HEK293 (cell line): ENCODE data around the gene PIP4K2A.

ENCODE experiments used
- FEZF1 ChIP-seq: fragments of 450-650 bp; formaldehyde crosslinking; IDR thresholded peaks from 2 replicates; pipeline ENCODE4 v1.5.1; 2016; ENCODE audit warnings: missing biosample characterization, missing genetic modification characterization
- GLI4 ChIP-seq: fragments of 450-650 bp; formaldehyde crosslinking; IDR thresholded peaks from 2 replicates; pipeline ENCODE4 v1.5.1; 2016; ENCODE audit warnings: missing biosample characterization, missing genetic modification characterization
- HOXA7 ChIP-seq: sonication (generic); formaldehyde crosslinking; IDR thresholded peaks from 2 replicates; pipeline ENCODE4 v1.8.1; 2022; ENCODE audit warnings: missing genetic modification reagents, borderline replicate concordance
- MYNN ChIP-seq: fragments of 450-650 bp; formaldehyde crosslinking; IDR thresholded peaks from 2 replicates; pipeline ENCODE4 v1.5.1; 2016; ENCODE audit warnings: missing biosample characterization, missing genetic modification characterization, borderline replicate concordance
- PRDM1 ChIP-seq: fragments of 450-650 bp; formaldehyde crosslinking; IDR thresholded peaks from 2 replicates; pipeline ENCODE4; 2016; ENCODE audit warnings: missing biosample characterization, missing genetic modification characterization
- PRDM10 ChIP-seq: fragments of 450-650 bp; formaldehyde crosslinking; IDR thresholded peaks from 2 replicates; pipeline ENCODE4 v1.5.1; 2016; ENCODE audit warnings: missing biosample characterization, missing genetic modification characterization
- SALL2 ChIP-seq: fragments of 450-650 bp; formaldehyde crosslinking; IDR thresholded peaks from 2 replicates; pipeline ENCODE4 v1.5.0; 2017; ENCODE audit warnings: missing biosample characterization, mild to moderate bottlenecking, missing genetic modification characterization, borderline replicate concordance
- YY1 ChIP-seq: fragments of 450-650 bp; formaldehyde crosslinking; IDR thresholded peaks from 2 replicates; pipeline ENCODE4 v1.5.1; 2018; ENCODE audit warnings: missing biosample characterization, missing genetic modification characterization
- ZBTB1 ChIP-seq: fragments of 450-650 bp; formaldehyde crosslinking; IDR thresholded peaks from 2 replicates; pipeline ENCODE4 v1.5.1; 2016; ENCODE audit warnings: missing biosample characterization, missing genetic modification characterization
- ZNF202 ChIP-seq: fragments of 450-650 bp; formaldehyde crosslinking; IDR thresholded peaks from 2 replicates; pipeline ENCODE4 v1.5.1; 2016; ENCODE audit warnings: missing biosample characterization, missing genetic modification characterization, borderline replicate concordance
- ZNF214 ChIP-seq: fragments of 450-650 bp; formaldehyde crosslinking; IDR thresholded peaks from 2 replicates; pipeline ENCODE4 v1.5.1; 2017; ENCODE audit warnings: missing biosample characterization, mild to moderate bottlenecking, missing genetic modification characterization, borderline replicate concordance
- ZNF223 ChIP-seq: fragments of 450-650 bp; formaldehyde crosslinking; IDR thresholded peaks from 2 replicates; pipeline ENCODE4 v1.5.1; 2016; ENCODE audit warnings: missing biosample characterization, missing genetic modification characterization
- ZNF404 ChIP-seq: fragments of 450-650 bp; formaldehyde crosslinking; IDR thresholded peaks from 2 replicates; pipeline ENCODE4 v1.5.1; 2017; ENCODE audit warnings: missing biosample characterization, missing genetic modification characterization
- ZNF416 ChIP-seq: fragments of 450-650 bp; formaldehyde crosslinking; IDR thresholded peaks from 2 replicates; pipeline ENCODE4 v1.5.1; 2016; ENCODE audit warnings: missing biosample characterization, missing genetic modification characterization
- ZNF521 ChIP-seq: fragments of 450-650 bp; formaldehyde crosslinking; IDR thresholded peaks from 2 replicates; pipeline ENCODE4 v1.5.1; 2017; ENCODE audit warnings: missing biosample characterization, mild to moderate bottlenecking, missing genetic modification characterization
- ZNF529 ChIP-seq: fragments of 450-650 bp; formaldehyde crosslinking; IDR thresholded peaks from 2 replicates; pipeline ENCODE4 v1.5.1; 2017; ENCODE audit warnings: missing genetic modification characterization, missing biosample characterization; ENCODE audit not compliant: insufficient replicate concordance
- ZNF621 ChIP-seq: fragments of 450-650 bp; formaldehyde crosslinking; IDR thresholded peaks from 2 replicates; pipeline ENCODE4 v1.5.1; 2017; ENCODE audit warnings: missing biosample characterization, missing genetic modification characterization
- ZNF701 ChIP-seq: fragments of 450-650 bp; formaldehyde crosslinking; IDR thresholded peaks from 2 replicates; pipeline ENCODE4 v1.5.1; 2016; ENCODE audit warnings: missing biosample characterization, missing genetic modification characterization
- TF ChIP-seq, protein P1 (sequence below): fragments of 450-650 bp; formaldehyde crosslinking; optimal IDR thresholded peaks from 2 replicates; pipeline ENCODE3; 2016; ENCODE audit warnings: missing biosample characterization, mild to moderate bottlenecking, missing genetic modification characterization
- TF ChIP-seq, protein P2 (sequence below): fragments of 450-650 bp; formaldehyde crosslinking; IDR thresholded peaks from 2 replicates; pipeline ENCODE4 v1.5.1; 2017; ENCODE audit warnings: missing biosample characterization, missing genetic modification characterization
- TF ChIP-seq, protein P3 (sequence below): fragments of 450-650 bp; formaldehyde crosslinking; IDR thresholded peaks from 2 replicates; pipeline ENCODE4 v1.5.1; 2017; ENCODE audit warnings: missing biosample characterization, missing genetic modification characterization
- TF ChIP-seq, protein P4 (sequence below): fragments of 450-650 bp; formaldehyde crosslinking; IDR thresholded peaks from 2 replicates; pipeline ENCODE4 v1.5.1; 2016; ENCODE audit warnings: missing biosample characterization, missing genetic modification characterization
- TF ChIP-seq, protein P5 (sequence below): fragments of 450-650 bp; formaldehyde crosslinking; IDR thresholded peaks from 2 replicates; pipeline ENCODE4 v1.5.1; 2017; ENCODE audit warnings: missing biosample characterization, missing genetic modification characterization
- TF ChIP-seq, protein P6 (sequence below): fragments of 450-650 bp; formaldehyde crosslinking; IDR thresholded peaks from 2 replicates; pipeline ENCODE4 v1.5.1; 2016; ENCODE audit warnings: missing biosample characterization, missing genetic modification characterization

PIP4K2A gene

DNA sequence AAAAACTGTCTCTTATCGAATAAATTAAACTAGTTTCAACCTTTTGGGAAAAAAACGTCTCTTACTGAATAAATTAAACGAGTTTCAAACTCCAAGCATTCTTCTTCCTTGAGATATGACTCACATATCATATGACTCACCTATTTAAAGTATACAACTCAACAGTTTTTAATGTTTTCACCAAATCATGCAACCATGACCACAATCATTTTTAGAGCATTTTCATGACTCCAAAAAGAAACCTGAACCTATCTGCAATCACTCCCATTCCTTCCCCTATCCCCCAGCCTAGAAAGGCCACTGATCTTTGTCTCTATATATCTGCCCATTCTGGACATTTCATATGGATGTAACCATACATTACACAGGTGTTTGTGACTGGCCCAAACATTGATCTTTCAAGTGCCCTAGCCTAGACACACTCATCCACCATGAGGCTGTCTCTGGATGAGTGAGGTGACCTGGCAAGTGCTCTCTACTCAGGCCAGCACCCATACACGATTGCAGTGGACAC is 115.3 kb downstream of the PIP4K2A start (continued):
- TF ChIP-seq FEZF1: peak; percentile 34; the same call in 1 of the 2 replicates
- TF ChIP-seq ZBTB1 (tag by site-specific recombination): 0 out of 2 replicates have a peak, but pooled peaks have one; percentile 49
- no peak for TF ChIP-seq ZNF214
- TF ChIP-seq, protein P1, sequence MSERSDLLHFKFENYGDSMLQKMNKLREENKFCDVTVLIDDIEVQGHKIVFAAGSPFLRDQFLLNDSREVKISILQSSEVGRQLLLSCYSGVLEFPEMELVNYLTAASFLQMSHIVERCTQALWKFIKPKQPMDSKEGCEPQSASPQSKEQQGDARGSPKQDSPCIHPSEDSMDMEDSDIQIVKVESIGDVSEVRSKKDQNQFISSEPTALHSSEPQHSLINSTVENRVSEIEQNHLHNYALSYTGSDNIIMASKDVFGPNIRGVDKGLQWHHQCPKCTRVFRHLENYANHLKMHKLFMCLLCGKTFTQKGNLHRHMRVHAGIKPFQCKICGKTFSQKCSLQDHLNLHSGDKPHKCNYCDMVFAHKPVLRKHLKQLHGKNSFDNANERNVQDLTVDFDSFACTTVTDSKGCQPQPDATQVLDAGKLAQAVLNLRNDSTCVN: no peak
- no peak for TF ChIP-seq YY1 (tag by site-specific recombination)
- no peak for TF ChIP-seq ZNF416 (tag by site-specific recombination)
- TF ChIP-seq ZNF521 (tag by site-specific recombination): no peak
- TF ChIP-seq ZNF404: no peak
- TF ChIP-seq ZNF223 (tag by site-specific recombination): no peak
- TF ChIP-seq MYNN (tag by site-specific recombination): no peak
- peak; percentile 19; the same call in 1 of the 2 replicates for TF ChIP-seq PRDM10 (tag by site-specific recombination)
- TF ChIP-seq, protein P2, sequence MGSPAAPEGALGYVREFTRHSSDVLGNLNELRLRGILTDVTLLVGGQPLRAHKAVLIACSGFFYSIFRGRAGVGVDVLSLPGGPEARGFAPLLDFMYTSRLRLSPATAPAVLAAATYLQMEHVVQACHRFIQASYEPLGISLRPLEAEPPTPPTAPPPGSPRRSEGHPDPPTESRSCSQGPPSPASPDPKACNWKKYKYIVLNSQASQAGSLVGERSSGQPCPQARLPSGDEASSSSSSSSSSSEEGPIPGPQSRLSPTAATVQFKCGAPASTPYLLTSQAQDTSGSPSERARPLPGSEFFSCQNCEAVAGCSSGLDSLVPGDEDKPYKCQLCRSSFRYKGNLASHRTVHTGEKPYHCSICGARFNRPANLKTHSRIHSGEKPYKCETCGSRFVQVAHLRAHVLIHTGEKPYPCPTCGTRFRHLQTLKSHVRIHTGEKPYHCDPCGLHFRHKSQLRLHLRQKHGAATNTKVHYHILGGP (tag by site-specific recombination): no peak
- TF ChIP-seq GLI4 (tag by site-specific recombination): no peak
- TF ChIP-seq ZNF621 (tag by site-specific recombination): no peak
- TF ChIP-seq, protein P3, sequence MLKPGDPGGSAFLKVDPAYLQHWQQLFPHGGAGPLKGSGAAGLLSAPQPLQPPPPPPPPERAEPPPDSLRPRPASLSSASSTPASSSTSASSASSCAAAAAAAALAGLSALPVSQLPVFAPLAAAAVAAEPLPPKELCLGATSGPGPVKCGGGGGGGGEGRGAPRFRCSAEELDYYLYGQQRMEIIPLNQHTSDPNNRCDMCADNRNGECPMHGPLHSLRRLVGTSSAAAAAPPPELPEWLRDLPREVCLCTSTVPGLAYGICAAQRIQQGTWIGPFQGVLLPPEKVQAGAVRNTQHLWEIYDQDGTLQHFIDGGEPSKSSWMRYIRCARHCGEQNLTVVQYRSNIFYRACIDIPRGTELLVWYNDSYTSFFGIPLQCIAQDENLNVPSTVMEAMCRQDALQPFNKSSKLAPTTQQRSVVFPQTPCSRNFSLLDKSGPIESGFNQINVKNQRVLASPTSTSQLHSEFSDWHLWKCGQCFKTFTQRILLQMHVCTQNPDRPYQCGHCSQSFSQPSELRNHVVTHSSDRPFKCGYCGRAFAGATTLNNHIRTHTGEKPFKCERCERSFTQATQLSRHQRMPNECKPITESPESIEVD (tag by site-specific recombination): peak; percentile 97
- no peak for TF ChIP-seq ZNF701
- TF ChIP-seq, protein P4, sequence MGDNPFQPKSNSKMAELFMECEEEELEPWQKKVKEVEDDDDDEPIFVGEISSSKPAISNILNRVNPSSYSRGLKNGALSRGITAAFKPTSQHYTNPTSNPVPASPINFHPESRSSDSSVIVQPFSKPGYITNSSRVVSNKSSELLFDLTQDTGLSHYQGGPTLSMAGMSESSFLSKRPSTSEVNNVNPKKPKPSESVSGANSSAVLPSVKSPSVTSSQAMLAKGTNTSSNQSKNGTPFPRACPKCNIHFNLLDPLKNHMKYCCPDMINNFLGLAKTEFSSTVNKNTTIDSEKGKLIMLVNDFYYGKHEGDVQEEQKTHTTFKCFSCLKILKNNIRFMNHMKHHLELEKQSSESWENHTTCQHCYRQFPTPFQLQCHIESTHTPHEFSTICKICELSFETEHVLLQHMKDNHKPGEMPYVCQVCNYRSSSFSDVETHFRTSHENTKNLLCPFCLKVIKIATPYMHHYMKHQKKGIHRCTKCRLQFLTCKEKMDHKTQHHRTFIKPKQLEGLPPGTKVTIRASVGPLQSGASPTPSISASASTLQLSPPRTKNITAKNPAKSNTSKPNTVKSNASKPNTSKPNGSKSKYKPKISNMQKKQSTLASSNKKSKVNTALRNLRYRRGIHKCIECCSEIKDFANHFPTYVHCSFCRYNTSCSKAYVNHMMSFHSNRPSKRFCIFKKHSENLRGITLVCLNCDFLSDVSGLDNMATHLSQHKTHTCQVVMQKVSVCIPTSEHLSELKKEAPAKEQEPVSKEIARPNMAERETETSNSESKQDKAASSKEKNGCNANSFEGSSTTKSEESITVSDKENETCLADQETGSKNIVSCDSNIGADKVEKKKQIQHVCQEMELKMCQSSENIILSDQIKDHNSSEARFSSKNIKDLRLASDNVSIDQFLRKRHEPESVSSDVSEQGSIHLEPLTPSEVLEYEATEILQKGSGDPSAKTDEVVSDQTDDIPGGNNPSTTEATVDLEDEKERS (tag by site-specific recombination): no peak
- TF ChIP-seq, protein P5, sequence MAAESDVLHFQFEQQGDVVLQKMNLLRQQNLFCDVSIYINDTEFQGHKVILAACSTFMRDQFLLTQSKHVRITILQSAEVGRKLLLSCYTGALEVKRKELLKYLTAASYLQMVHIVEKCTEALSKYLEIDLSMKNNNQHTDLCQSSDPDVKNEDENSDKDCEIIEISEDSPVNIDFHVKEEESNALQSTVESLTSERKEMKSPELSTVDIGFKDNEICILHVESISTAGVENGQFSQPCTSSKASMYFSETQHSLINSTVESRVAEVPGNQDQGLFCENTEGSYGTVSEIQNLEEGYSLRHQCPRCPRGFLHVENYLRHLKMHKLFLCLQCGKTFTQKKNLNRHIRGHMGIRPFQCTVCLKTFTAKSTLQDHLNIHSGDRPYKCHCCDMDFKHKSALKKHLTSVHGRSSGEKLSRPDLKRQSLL (tag by site-specific recombination): no peak
- TF ChIP-seq SALL2: no peak
- TF ChIP-seq ZNF529 (tag by site-specific recombination): no peak
- no peak for TF ChIP-seq ZNF202
- TF ChIP-seq, protein P6, sequence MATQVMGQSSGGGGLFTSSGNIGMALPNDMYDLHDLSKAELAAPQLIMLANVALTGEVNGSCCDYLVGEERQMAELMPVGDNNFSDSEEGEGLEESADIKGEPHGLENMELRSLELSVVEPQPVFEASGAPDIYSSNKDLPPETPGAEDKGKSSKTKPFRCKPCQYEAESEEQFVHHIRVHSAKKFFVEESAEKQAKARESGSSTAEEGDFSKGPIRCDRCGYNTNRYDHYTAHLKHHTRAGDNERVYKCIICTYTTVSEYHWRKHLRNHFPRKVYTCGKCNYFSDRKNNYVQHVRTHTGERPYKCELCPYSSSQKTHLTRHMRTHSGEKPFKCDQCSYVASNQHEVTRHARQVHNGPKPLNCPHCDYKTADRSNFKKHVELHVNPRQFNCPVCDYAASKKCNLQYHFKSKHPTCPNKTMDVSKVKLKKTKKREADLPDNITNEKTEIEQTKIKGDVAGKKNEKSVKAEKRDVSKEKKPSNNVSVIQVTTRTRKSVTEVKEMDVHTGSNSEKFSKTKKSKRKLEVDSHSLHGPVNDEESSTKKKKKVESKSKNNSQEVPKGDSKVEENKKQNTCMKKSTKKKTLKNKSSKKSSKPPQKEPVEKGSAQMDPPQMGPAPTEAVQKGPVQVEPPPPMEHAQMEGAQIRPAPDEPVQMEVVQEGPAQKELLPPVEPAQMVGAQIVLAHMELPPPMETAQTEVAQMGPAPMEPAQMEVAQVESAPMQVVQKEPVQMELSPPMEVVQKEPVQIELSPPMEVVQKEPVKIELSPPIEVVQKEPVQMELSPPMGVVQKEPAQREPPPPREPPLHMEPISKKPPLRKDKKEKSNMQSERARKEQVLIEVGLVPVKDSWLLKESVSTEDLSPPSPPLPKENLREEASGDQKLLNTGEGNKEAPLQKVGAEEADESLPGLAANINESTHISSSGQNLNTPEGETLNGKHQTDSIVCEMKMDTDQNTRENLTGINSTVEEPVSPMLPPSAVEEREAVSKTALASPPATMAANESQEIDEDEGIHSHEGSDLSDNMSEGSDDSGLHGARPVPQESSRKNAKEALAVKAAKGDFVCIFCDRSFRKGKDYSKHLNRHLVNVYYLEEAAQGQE (tag by site-specific recombination): no peak
- no peak for TF ChIP-seq PRDM1 (tag by site-specific recombination)
- TF ChIP-seq HOXA7 (CRISPR knock-in tag): no peak
